ENCODE measurements around the gene SLC12A2. TPM values are rescaled to one million over a fixed set of nuclear protein-coding genes. Genes with fewer than 3 reads are reported as not detected.

The SLC12A2 gene
- total RNA-seq, 1 donor from 2014 or later, result 24.6 TPM

DNA sequence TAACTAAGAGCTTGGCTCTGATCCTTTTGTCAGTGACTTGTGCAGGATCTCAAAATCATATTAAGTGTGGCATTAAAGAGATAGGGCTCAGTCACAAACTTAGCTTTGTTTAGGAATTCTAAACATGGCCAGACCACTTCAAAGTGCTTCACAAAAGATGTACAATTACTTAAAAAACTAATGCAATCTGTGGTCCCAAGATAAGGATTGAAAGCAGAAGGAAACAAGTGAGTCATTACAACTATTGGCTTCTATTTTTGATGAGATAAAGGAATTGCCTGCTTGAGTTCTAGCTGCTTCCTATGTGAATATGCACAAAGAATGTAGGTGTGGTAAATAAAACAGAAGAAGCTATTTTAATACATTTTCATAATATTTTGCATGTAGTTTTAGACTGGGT, 44.9 kb upstream of the SLC12A2 start:
- no peaks in the 10 kb centered on the region for H3K4me1 ChIP-seq
- H3K9ac ChIP-seq, result no peak overlapping the region
- H3K27ac ChIP-seq, result no peak overlapping the region
- no peaks in the 10 kb centered on the region for H3K36me3 ChIP-seq
- no peaks in the 10 kb centered on the region for H3K27me3 ChIP-seq
- H3K4me3 ChIP-seq, result no peak overlapping the region
- no peak overlapping the region for H2AFZ ChIP-seq (replicated peaks)
- Mint-ChIP-seq H3K4me1 (peaks cover 40% of the 10 kb centered on the region), H3K9me3 (peaks cover 3% of the 10 kb centered on the region), H3K36me3 (peaks cover 5% of the 10 kb centered on the region), H3K27ac (no peak overlapping the region), H3K27me3 (ENCODE audit: insufficient read depth, low read depth) (no peaks in the 10 kb centered on the region), H3K4me3 (no peak overlapping the region)
- no peak overlapping the region for H3K4me2 ChIP-seq
- H3F3A ChIP-seq (ENCODE audit: low read depth), result no peaks in the 10 kb centered on the region
- H4K20me1 ChIP-seq (ENCODE audit: low read depth), result no peaks in the 10 kb centered on the region
- no peaks in the 10 kb centered on the region for H3K9me3 ChIP-seq (ENCODE audit: low read depth)
- TF ChIP-seq EZH2 (IDR thresholded peaks at IDR 0.05) (no peak), EZH2phosphoT487 (IDR thresholded peaks at IDR 0.05) (no peak)
- TF ChIP-seq, protein P1, sequence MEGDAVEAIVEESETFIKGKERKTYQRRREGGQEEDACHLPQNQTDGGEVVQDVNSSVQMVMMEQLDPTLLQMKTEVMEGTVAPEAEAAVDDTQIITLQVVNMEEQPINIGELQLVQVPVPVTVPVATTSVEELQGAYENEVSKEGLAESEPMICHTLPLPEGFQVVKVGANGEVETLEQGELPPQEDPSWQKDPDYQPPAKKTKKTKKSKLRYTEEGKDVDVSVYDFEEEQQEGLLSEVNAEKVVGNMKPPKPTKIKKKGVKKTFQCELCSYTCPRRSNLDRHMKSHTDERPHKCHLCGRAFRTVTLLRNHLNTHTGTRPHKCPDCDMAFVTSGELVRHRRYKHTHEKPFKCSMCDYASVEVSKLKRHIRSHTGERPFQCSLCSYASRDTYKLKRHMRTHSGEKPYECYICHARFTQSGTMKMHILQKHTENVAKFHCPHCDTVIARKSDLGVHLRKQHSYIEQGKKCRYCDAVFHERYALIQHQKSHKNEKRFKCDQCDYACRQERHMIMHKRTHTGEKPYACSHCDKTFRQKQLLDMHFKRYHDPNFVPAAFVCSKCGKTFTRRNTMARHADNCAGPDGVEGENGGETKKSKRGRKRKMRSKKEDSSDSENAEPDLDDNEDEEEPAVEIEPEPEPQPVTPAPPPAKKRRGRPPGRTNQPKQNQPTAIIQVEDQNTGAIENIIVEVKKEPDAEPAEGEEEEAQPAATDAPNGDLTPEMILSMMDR (IDR thresholded peaks at IDR 0.05), result no peak
- DNase-seq (ENCODE audit: low spot score), result no peak
- no peaks in the 10 kb centered on the region for H3K79me2 ChIP-seq (ENCODE audit: low read depth)

GRCh38 chr5:128040927-128041326, 42.6 kb upstream of the SLC12A2 start:
- Histone ChIP-seq H4K20me1 (ENCODE audit: low read depth) (no peaks in the 10 kb centered on the region), H3K36me3 (no peaks in the 10 kb centered on the region), H3K4me1 (no peaks in the 10 kb centered on the region), H3K4me2 (no peak overlapping the region), H3K9me3 (ENCODE audit: low read depth) (no peaks in the 10 kb centered on the region), H3K4me3 (no peak overlapping the region), H3K27ac (no peak overlapping the region), H2AFZ (replicated peaks) (no peak overlapping the region), H3K79me2 (ENCODE audit: low read depth) (no peaks in the 10 kb centered on the region), H3F3A (ENCODE audit: low read depth) (no peaks in the 10 kb centered on the region), H3K27me3 (no peaks in the 10 kb centered on the region), H3K9ac (no peak overlapping the region)
- no peak overlapping the region for H3K4me3 Mint-ChIP-seq
- DNase-seq (ENCODE audit: low spot score), result no peak
- peaks cover 26% of the 10 kb centered on the region for H3K4me1 Mint-ChIP-seq
- TF ChIP-seq EZH2phosphoT487 (IDR thresholded peaks at IDR 0.05) (no peak), EZH2 (IDR thresholded peaks at IDR 0.05) (no peak)
- TF ChIP-seq, protein P1 (IDR thresholded peaks at IDR 0.05), result no peak
- H3K27ac Mint-ChIP-seq, result no peak overlapping the region
- peaks cover 8% of the 10 kb centered on the region for H3K36me3 Mint-ChIP-seq
- peaks cover 2% of the 10 kb centered on the region for H3K9me3 Mint-ChIP-seq
- no peaks in the 10 kb centered on the region for H3K27me3 Mint-ChIP-seq (ENCODE audit: insufficient read depth, low read depth)

DNA sequence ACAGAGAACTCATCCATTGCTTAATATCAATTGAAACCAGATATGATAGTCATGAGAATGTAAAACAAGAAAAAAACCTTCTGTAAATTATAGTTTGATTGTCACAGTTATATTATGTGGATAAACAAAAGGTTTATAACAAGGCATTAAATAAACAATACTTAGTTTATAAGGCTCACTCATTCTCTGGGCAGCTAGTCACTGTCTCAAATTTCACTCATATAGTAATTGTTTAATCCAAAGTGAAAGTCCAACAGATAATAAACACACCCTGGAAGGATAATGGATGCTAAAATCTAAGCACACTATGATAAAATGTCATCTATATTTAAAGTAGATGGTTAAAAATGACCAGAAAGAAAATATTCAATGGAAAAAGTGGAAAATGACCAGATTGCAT, 30.8 kb upstream of the SLC12A2 start:
- no peaks in the 10 kb centered on the region for H3K4me1 Mint-ChIP-seq
- H4K20me1 ChIP-seq (ENCODE audit: low read depth), result no peaks in the 10 kb centered on the region

More for the DNA sequence above, 30.8 kb upstream of the SLC12A2 start:
- no peak overlapping the region for H3K4me3 ChIP-seq
- Mint-ChIP-seq H3K4me3 (no peak overlapping the region), H3K27me3 (ENCODE audit: insufficient read depth, low read depth) (no peaks in the 10 kb centered on the region), H3K9me3 (peaks cover 24% of the 10 kb centered on the region), H3K27ac (no peak overlapping the region), H3K36me3 (peaks cover 31% of the 10 kb centered on the region)
- no peaks in the 10 kb centered on the region for H3F3A ChIP-seq (ENCODE audit: low read depth)
- H3K27me3 ChIP-seq, result no peaks in the 10 kb centered on the region
- H3K4me1 ChIP-seq, result no peaks in the 10 kb centered on the region
- TF ChIP-seq, protein P1 (IDR thresholded peaks at IDR 0.05), result no peak
- TF ChIP-seq EZH2phosphoT487 (IDR thresholded peaks at IDR 0.05) (no peak), EZH2 (IDR thresholded peaks at IDR 0.05) (no peak)
- H2AFZ ChIP-seq (replicated peaks), result no peak overlapping the region
- no peak for DNase-seq (ENCODE audit: low spot score)
- H3K9me3 ChIP-seq (ENCODE audit: low read depth), result no peaks in the 10 kb centered on the region
- H3K4me2 ChIP-seq, result no peak overlapping the region
- H3K79me2 ChIP-seq (ENCODE audit: low read depth), result no peaks in the 10 kb centered on the region
- no peaks in the 10 kb centered on the region for H3K36me3 ChIP-seq
- H3K9ac ChIP-seq, result no peak overlapping the region
- no peak overlapping the region for H3K27ac ChIP-seq

All from neural progenitor cell (in vitro differentiated cells).